ENCODE data around the gene MAMLD1. TPM values are rescaled to one million over a fixed set of nuclear protein-coding genes. Genes with fewer than 3 reads are reported as not detected.

MAMLD1 gene
- total and polyA plus RNA-seq, 2 of the 8 experiments (the other 6 are each of a cell fraction or from before 2014, with no cell fraction given), result 0.09 to 0.26 TPM

DNA sequence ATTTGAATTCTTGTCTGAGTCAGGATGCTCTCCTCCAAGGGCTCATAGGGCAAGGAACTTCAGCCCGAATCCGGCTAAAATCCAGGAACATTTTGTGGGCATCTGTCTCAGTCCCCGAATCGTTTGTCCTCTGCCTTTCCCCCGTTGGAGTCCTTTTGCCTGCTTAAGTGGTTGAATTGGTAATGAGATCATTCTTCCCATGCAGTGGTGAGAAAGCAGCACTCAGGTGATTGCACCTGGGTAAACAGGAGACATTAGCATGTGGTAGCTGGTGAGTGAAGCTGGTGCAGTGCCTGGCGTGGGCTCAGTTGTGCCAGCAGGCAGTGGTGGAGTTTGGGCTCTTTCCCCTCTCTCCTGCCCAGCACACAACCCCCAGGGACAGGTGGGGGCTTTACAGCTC, 143.4 kb downstream of the MAMLD1 start:
- H2AFZ ChIP-seq (ENCODE audit: low read length), result no peak overlapping the region

More for the DNA sequence above, 143.4 kb downstream of the MAMLD1 start:
- Histone ChIP-seq H2BK15ac (ENCODE audit: low read length) (no peak overlapping the region), H3K27me3 (replicated peaks in 1 of 4; ENCODE audit: control insufficient read depth in 3 of 4, extremely low read depth in 1 of 4, insufficient read depth in 3 of 4, low read length in 3 of 4) (no peaks in the 10 kb centered on the region), H4K8ac (ENCODE audit: extremely low read depth, insufficient read depth, low read length) (peak overlapping the region; percentile 48; the same call in 1 of the 2 replicates), H3K9ac (replicated peaks in 1 of 4; ENCODE audit: extremely low read depth in 1 of 4, low read depth in 3 of 4, low read length in 3 of 4) (peak overlapping the region in 1 of 4 experiments; percentile 47; a peak in 3 of 7 replicates), H3K23me2 (ENCODE audit: low read depth, low read length) (no peaks in the 10 kb centered on the region), H2BK20ac (ENCODE audit: low read length) (peak overlapping the region; percentile 43; the same call in 1 of the 2 replicates), H4K91ac (replicated peaks; ENCODE audit: insufficient read length, low read length) (peak overlapping the region; percentile 85), H2AK5ac (ENCODE audit: low read depth, low read length) (0 out of 2 replicates have a peak overlapping the region, but pooled peaks have one; percentile 15), H2BK5ac (ENCODE audit: low read depth, low read length) (peak overlapping the region; percentile 94), H3K4ac (replicated peaks; ENCODE audit: insufficient read length, low read depth, low read length) (peak overlapping the region; percentile 6), H2BK12ac (ENCODE audit: low read depth, low read length) (peak overlapping the region; percentile 80; the same call in 1 of the 2 replicates), H3K4me1 (replicated peaks in 1 of 4; ENCODE audit: control insufficient read depth in 3 of 4, insufficient read depth in 4 of 4, low read length in 3 of 4) (peaks cover 7 to 37% (median 20%) of the 10 kb centered on the region in 4 experiments; a peak in 6 of 7 replicates), H3K36me3 (ENCODE audit: control insufficient read depth in 2 of 4, insufficient read depth in 4 of 4, low read length in 3 of 4) (no peaks in the 10 kb centered on the region), H3K4me2 (ENCODE audit: insufficient read depth in 1 of 2, low read depth in 2 of 2, low read length in 2 of 2) (peak overlapping the region; percentile 77 to 86), H4K20me1 (replicated peaks in 1 of 2; ENCODE audit: control insufficient read depth in 1 of 2, insufficient read depth in 2 of 2, low read length in 2 of 2) (no peaks in the 10 kb centered on the region), H3K56ac (replicated peaks; ENCODE audit: insufficient read length, low read depth, low read length) (peak overlapping the region; percentile 0), H3K79me1 (ENCODE audit: low read depth, low read length) (no peaks in the 10 kb centered on the region), H3K27ac (ENCODE audit: low read depth, low read length) (peak overlapping the region; percentile 85; the same call in 1 of the 2 replicates), H4K5ac (ENCODE audit: insufficient read length, low read depth, low read length) (peak overlapping the region; percentile 75), H3K18ac (ENCODE audit: extremely low read depth, low read length) (peak overlapping the region; percentile 15; the same call in 1 of the 2 replicates), H3K23ac (ENCODE audit: insufficient read length) (no peak overlapping the region), H2BK120ac (replicated peaks; ENCODE audit: low read depth, low read length) (peak overlapping the region; percentile 96), H3K4me3 (ENCODE audit: extremely low read depth in 1 of 4, insufficient read depth in 2 of 4, low read depth in 3 of 4, low read length in 4 of 4) (peak overlapping the region in 3 of 4 experiments; percentile 1 to 54 (median 17); a peak in 4 of 8 replicates), H3K14ac (ENCODE audit: insufficient read length) (no peak overlapping the region), H3K9me3 (ENCODE audit: insufficient read depth in 2 of 2, low read depth in 1 of 2, low read length in 1 of 2) (no peaks in the 10 kb centered on the region), H3K79me2 (ENCODE audit: control insufficient read depth in 1 of 2, insufficient read depth in 2 of 2, low read length in 2 of 2) (no peaks in the 10 kb centered on the region)
- no peak for TF ChIP-seq TBP (IDR thresholded peaks at IDR 0.05; ENCODE audit: low read depth, low read length)
- TF ChIP-seq POLR2AphosphoS5 (IDR thresholded peaks at IDR 0.05; ENCODE audit: low read depth, low read length), result peak; percentile 57; the same call in 1 of the 2 replicates
- TF ChIP-seq, protein P1, sequence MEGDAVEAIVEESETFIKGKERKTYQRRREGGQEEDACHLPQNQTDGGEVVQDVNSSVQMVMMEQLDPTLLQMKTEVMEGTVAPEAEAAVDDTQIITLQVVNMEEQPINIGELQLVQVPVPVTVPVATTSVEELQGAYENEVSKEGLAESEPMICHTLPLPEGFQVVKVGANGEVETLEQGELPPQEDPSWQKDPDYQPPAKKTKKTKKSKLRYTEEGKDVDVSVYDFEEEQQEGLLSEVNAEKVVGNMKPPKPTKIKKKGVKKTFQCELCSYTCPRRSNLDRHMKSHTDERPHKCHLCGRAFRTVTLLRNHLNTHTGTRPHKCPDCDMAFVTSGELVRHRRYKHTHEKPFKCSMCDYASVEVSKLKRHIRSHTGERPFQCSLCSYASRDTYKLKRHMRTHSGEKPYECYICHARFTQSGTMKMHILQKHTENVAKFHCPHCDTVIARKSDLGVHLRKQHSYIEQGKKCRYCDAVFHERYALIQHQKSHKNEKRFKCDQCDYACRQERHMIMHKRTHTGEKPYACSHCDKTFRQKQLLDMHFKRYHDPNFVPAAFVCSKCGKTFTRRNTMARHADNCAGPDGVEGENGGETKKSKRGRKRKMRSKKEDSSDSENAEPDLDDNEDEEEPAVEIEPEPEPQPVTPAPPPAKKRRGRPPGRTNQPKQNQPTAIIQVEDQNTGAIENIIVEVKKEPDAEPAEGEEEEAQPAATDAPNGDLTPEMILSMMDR (IDR thresholded peaks at IDR 0.05; ENCODE audit: control extremely low read depth in 1 of 3, insufficient read depth in 1 of 3, low read depth in 1 of 3, low read length in 3 of 3), result no peak
- TF ChIP-seq, protein P2, sequence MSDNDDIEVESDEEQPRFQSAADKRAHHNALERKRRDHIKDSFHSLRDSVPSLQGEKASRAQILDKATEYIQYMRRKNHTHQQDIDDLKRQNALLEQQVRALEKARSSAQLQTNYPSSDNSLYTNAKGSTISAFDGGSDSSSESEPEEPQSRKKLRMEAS (IDR thresholded peaks at IDR 0.05), result peak; percentile 48; the same call in 1 of the 2 replicates
- TF ChIP-seq NANOG (IDR thresholded peaks at IDR 0.05; ENCODE audit: insufficient read depth, low read depth, low read length, poor library complexity, severe bottlenecking), result peak; percentile 35
- TF ChIP-seq HDAC6 (IDR thresholded peaks at IDR 0.05; ENCODE audit: low read depth, low read length), result no peak
- TF ChIP-seq TAF1 (IDR thresholded peaks at IDR 0.05; ENCODE audit: low read depth, low read length), result peak; percentile 47
- no peak for TF ChIP-seq KDM5A (IDR thresholded peaks at IDR 0.05; ENCODE audit: low read length)
- no peak for TF ChIP-seq GTF2F1 (IDR thresholded peaks at IDR 0.05; ENCODE audit: borderline replicate concordance, low read depth, low read length)
- peak; percentile 74 for TF ChIP-seq TCF12 (IDR thresholded peaks at IDR 0.05; ENCODE audit: low read depth, low read length)
- no peak for FAIRE-seq
- CTCF ChIA-PET (ENCODE audit: partially characterized antibody), result interaction anchor here (0.8 to 1.0 kb wide), 2 partner anchors 21 to 257 kb away, joined by 3 read pairs; no protein-coding TSS in a partner anchor
- POLR2A ChIA-PET (ENCODE audit: partially characterized antibody), result interaction anchor here (0.8 to 1.2 kb wide), 3 partner anchors 11 to 58 kb away, joined by 3 to 5 read pairs (median 4); no protein-coding TSS in a partner anchor
- DNase-seq (ENCODE audit: low read depth in 1 of 2, low spot score in 2 of 2), result peak in 1 of 2 experiments; percentile 47
- 18% methylated on average over 5 of the region's 6 CpGs; no CpG with 5 or more reads in 1 of the 2 experiments for WGBS, 2 experiments (ENCODE audit: extremely low coverage in 1 of 2, insufficient coverage in 1 of 2, insufficient read length in 1 of 2, insufficient replicate concordance in 2 of 2, low coverage in 1 of 2, low lambda C conversion rate in 2 of 2, missing lambda C conversion rate in 1 of 2)
